C1 segment of cervical spinal cord (tissue), 14 donors: Measurements from ENCODE around the gene IL20.
A peak's percentile ranks its signal among the peaks of the same experiment; 100 is the strongest.

Experiments
- DNase-seq, 14 donors: peaks; one replicate each; lab custom pipeline; 2025; lab: John Stamatoyannopoulos, UW

IL20 gene

DNA sequence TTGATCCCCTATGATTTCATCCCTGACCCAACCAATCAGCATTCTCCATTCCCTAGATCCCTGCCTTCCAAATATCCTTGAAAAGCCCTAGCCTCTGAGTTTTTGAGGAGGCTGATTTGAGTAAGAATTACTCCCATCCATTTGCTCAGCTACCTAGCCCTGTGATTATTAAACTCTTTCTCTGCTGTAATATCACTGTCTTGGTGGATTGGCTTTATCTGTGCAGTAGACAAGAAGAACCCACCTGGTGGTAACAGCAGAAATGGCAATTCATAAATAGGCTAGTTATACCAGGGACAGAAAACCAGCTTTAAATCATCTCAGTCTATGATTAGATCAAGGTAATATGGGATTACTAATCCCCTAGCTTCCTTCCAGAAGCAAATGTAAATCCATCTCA, 13.0 kb downstream of the IL20 start:
- DNase-seq = no peak

- DNase-seq = no peak
Observed at GRCh38 chr1:206880314-206880713, 14.9 kb downstream of the IL20 start.

DNA sequence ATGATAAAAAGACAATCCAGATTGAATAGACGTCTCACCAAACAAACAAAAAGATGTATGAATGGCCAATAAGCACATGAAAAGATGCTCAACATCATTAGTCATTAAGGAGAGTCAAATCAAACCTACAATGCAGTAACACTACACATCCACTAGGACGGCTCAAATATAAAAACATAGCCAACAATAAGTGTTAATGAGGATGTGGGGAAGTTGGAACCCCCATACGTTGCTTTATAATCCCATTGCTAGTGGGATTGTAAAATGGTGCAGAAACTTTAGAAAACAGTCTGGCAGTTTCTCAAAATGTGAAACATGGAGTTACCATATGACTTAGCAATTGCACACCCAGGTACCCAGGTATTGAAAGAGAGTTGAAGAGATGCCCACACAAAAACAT, 17.1 kb downstream of the IL20 start:
- DNase-seq = no peak

- DNase-seq = no peak
Observed at GRCh38 chr1:206883160-206883559, 17.7 kb downstream of the IL20 start.

DNA sequence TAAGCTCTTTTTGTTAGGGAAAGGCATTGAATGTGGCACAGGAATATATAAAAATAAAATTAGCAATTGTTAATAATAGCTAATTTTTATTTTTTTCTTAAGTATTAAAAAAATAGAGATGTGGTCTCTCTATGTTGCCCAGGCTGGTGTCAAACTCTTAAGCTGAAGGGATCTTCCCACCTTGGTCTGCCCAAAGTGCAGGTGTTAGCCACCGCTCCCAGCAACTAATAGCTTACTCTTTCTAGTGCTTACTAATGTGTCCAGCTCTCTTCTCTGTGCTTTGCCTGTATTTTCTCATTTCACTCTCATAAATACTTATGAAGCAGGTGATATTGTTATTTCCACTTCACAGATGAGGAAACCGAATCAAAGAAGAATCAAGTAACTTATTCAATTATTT, 18.5 kb downstream of the IL20 start:
- no peak for DNase-seq

GRCh38 chr1:206885341-206886060, 20.1 kb downstream of the IL20 start:
- no peak for DNase-seq

DNA sequence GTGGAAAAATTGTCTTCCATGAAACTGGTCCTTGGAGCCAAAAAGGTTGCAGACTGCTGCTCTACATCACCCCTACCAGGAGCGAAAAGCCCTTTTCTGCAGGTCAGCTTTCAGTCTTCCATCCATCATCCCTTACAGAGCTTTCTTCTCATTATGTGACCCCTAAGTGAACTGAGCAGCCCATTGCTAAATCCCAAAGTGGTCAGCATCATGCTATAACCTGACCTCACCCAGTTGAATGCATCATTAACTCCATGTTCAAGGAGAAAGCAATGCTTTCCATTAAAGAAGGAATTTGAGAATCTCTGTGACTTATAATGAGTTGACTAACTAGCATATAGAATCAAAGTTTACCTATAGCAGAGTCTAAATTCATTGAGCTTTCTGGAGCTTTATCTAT, 21.4 kb downstream of the IL20 start:
- no peak for DNase-seq

GRCh38 chr1:206887701-206888100, 22.3 kb downstream of the IL20 start:
- DNase-seq = no peak

- DNase-seq = no peak
Observed at GRCh38 chr1:206890125-206891060, 25.0 kb downstream of the IL20 start.

DNA sequence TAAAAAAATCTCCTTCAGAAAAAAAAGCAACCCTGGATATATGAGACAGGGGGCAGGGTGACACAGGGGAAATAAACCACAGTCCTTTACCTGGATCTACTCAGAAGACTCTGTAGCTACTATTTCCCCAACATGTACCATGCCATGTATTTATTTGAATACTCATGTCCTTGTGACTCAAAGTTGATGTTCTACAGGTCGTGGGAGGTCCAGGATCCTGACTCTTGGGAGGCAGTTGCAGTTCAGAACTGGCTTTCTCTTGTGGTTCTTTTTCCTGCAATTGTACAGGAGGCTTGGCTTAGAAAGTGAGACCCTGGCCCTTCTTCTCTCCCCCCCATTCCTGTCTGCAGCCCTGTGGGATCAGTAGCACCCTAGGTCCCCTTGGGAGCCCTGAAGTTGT, 26.0 kb downstream of the IL20 start:
- no peak for DNase-seq

GRCh38 chr1:206892351-206892984, 27.0 kb downstream of the IL20 start:
- DNase-seq = no peak

GRCh38 chr1:206893380-206893779, 28.0 kb downstream of the IL20 start:
- no peak for DNase-seq

DNA sequence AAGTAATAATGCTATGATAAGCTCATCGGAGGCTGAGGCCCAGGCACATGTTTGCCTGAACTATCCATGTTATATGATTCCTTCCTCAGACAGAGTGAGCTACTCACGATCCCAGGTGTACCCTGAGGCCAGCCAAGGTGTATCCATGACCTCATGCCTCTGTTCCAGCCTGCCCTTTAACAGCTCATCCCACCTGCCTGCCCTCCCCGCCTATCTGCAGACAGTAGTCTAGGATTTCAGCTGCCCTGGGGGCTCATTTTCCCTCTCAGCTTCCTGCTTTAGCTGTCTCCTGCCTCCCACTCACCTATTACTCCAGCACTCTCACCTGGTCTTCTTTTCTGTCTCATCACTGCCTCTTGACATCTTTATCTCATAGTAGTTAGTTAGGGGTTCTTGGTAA, 29.9 kb downstream of the IL20 start:
- no peak for DNase-seq

DNA sequence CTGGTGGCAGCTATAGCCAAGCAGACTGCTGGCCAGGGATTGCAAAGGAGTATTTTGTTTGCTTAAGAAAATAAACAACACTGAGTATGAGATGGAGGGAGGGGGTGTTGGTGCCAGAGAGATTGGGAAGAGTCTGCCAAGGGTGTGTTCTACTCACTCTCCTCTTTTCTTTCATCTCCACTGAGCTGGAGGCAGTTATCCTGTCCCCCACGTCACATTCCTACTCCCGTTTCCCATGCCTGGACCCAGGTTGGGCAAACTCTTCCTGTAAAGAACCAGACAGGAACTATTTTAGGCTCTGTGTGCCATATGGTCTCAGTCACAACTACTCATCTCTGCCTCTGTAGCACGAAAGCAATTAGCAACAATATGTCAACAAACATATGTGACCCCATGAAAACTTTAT, 30.4 kb downstream of the IL20 start:
- peak in 1 of 14 donors; percentile 75 for DNase-seq

- peak in 1 of 14 donors; percentile 69 for DNase-seq
Observed at GRCh38 chr1:206896261-206896660, 30.8 kb downstream of the IL20 start.

DNA sequence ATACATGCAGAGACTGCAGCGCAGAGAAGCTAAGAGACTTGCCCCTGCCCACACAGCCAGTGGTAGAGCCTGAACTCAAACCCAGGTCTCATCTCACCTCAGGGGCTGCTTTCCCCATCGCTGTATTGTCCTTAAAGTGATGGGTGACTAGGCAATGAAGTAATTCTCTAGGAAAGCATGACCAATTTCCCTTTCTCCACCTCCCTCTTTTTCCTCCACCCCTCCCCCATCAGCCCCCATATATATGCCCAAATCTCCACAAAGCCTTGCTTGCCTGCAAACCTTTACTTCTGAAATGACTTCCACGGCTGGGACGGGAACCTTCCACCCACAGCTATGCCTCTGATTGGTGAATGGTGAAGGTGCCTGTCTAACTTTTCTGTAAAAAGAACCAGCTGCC, 31.8 kb downstream of the IL20 start, which contains the start of gene IL24:
TSS of gene IL24 (plus strand) at position 269 of the 400 bp plus-strand sequence. CDS start 390 bp downstream, outside the sequence.
- DNase-seq = no peak

DNA sequence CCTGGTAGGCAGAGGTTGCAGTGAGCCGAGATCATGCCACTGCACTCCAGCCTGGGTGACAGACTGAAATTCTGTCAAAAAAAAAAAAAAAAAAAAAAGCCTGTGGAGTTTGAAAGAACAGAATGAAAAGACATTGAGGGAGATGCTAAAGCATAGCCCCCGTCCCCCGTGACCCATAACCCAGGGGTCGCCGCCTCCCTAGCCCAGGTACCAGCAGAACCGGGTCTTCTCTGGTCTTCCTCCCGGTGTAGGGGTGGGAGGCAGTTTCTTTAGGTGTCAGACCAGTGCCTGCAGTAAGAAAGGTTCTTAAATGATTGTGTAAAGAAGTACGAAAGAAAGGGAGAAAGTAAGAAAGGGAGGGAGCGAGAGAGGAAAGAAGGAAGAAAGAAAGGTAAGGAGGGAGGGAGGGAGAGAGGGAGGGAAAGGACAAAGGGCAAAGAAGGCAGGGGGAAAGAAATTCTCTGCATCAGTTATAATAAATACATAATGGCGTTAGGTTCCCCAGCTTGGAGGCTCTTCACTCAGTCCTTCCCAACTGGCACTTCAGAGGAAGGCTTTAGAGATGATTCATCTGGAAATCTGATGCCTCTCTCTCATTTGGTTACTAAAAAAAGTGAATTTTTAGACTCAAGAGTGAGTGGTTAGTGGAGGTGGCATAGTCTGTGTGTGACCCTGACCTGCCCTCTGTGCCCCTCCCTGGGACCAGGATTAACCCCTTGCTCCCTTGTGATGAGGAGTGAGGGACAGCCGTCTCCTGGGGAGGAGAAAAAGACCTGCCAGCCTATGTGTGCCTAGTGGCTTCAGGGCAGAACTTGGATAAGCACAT, 32.9 kb downstream of the IL20 start:
- no peak for DNase-seq

DNA sequence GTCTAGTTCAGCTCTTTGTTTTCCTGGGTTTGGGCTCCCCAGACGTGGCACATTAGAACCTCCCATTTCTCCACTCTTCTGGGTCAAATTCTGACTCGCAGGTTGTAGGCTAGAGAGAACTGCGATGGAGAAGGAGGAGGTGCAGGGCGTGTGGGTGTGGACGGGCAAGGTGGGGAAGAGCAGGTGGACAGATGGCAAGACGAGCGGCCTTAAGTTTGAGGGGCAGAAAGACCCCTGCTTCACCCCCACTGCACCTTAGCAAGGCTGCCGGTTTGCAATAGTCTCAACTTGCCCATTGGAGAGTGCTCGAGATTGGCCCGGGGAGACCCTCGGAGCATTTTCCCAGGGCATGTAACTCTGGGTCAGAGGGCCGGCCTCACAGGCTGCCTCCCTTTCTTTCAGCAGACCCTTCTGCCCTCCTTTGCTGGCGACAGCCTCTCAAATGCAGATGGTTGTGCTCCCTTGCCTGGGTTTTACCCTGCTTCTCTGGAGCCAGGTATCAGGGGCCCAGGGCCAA, 33.5 kb downstream of the IL20 start:
- DNase-seq = no peak

- DNase-seq = no peak
Observed at GRCh38 chr1:206899717-206900116, 34.3 kb downstream of the IL20 start.

- no peak for DNase-seq
Observed at GRCh38 chr1:206900149-206900548, 34.7 kb downstream of the IL20 start.

DNA sequence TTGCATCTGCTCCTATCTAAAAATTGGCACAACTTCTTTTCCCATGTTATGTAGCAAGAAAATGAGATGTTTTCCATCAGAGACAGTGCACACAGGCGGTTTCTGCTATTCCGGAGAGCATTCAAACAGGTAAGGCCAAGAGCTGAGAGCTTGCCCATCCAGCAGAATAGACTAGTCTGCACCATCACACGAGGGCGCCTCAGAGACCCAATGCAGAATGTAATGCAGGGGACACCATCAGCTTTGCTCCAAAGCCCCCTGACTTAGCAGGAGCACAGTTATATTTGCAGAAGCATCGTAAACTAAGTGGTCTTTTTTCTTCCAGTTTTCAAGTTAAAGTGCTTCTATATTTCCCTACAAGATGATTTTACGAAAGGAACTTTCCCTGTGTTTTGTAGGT, 36.5 kb downstream of the IL20 start:
- DNase-seq = no peak
